HG02884 (cell line): ENCODE results near the gene CCIN.
A peak's percentile ranks its signal among the peaks of the same experiment; 100 is the strongest.
"Not testable (repeated sequence)": the region's sequence is repeated elsewhere in the genome, so short reads cannot be mapped to it uniquely, and the experiment has no call there.

ENCODE experiments used
- ATAC-seq: cut with Tn5 transposase; IDR thresholded peaks from one replicate; pipeline ENCODE4 v1.9.1; 2021; ENCODE audit warnings: mild to moderate bottlenecking, moderate library complexity; ENCODE audit not compliant: unreplicated experiment

Gene CCIN

GRCh38 chr9:36169166-36169565, at the start of gene CCIN:
TSS of gene CCIN (plus strand) at chr9:36169388. CDS start at chr9:36169503, 115 bp downstream.
- no peak for ATAC-seq

- ATAC-seq: no peak
These were observed 49.7 kb upstream of the CCIN start for GRCh38 chr9:36119476-36119875.

- ATAC-seq: no peak
These were observed 48.5 kb upstream of the CCIN start for GRCh38 chr9:36120705-36121104.

GRCh38 chr9:36121971-36122370, 47.2 kb upstream of the CCIN start:
- ATAC-seq: no peak

- ATAC-seq: no peak
These were observed 45.7 kb upstream of the CCIN start for GRCh38 chr9:36123515-36123914.

GRCh38 chr9:36125062-36125855, 43.9 kb upstream of the CCIN start:
- no peak for ATAC-seq

GRCh38 chr9:36126016-36126730, 43.0 kb upstream of the CCIN start:
- no peak for ATAC-seq

GRCh38 chr9:36127652-36128244, 41.4 kb upstream of the CCIN start:
- ATAC-seq: no peak

- ATAC-seq: no peak
These were observed 40.8 kb upstream of the CCIN start for GRCh38 chr9:36128349-36128748.

- no peak for ATAC-seq
These were observed 40.0 kb upstream of the CCIN start for GRCh38 chr9:36129139-36129538.

GRCh38 chr9:36131666-36132065, 37.5 kb upstream of the CCIN start:
- ATAC-seq: not testable (repeated sequence)

GRCh38 chr9:36132086-36132485, 37.1 kb upstream of the CCIN start:
- ATAC-seq: no peak

- ATAC-seq: no peak
These were observed 34.3 kb upstream of the CCIN start for GRCh38 chr9:36134761-36135505.

GRCh38 chr9:36135741-36136271, 33.4 kb upstream of the CCIN start:
- ATAC-seq: peak; percentile 27

- peak; percentile 91 for ATAC-seq
These were observed 32.8 kb upstream of the CCIN start, which contains the start of gene GLIPR2 for GRCh38 chr9:36136272-36136893. TSS of gene GLIPR2 (plus strand) at chr9:36136733. CDS start at chr9:36136779, 46 bp downstream.

GRCh38 chr9:36136894-36137391, 32.2 kb upstream of the CCIN start:
- peak; percentile 35 for ATAC-seq

- ATAC-seq: no peak
These were observed 31.7 kb upstream of the CCIN start for GRCh38 chr9:36137392-36138004.

GRCh38 chr9:36138496-36138895, 30.7 kb upstream of the CCIN start:
- ATAC-seq: no peak

- no peak for ATAC-seq
These were observed 30.3 kb upstream of the CCIN start for GRCh38 chr9:36138901-36139300.
